Panc1 (cell line): ENCODE results near the gene GYPC. TPM values are rescaled to one million over a fixed set of nuclear protein-coding genes. Genes with fewer than 3 reads are reported as not detected.
"Not testable (repeated sequence)": the region's sequence is repeated elsewhere in the genome, so short reads cannot be mapped to it uniquely, and the experiment has no call there.

Source experiments
- ATAC-seq: fragments of 200-7000 bp; cut with Tn5 transposase; 2 replicates; pipeline ENCODE4 v1.9.1; 2020; ENCODE audit warnings: mild to moderate bottlenecking, moderate library complexity
- BruUV-seq: library from RNA; stranded (reverse); fragments of 400-500 nt; replicated peaks from 2 replicates; lab custom pipeline; 2021; lab: Mats Ljungman, UMichigan
- CTCF ChIA-PET: fragments of 300-600 bp; sonication (Branson Sonifier 250); formaldehyde crosslinking; loops from one replicate; lab custom pipeline; 2022; ENCODE audit warnings: antibody characterized with exemption; lab: Charles Lee
- POLR2A ChIA-PET: fragments of 300-600 bp; sonication (Branson Sonifier 250); formaldehyde crosslinking; loops from one replicate; lab custom pipeline; 2022; ENCODE audit warnings: antibody characterized with exemption; lab: Charles Lee
- DNase-seq: peaks from one replicate; pipeline ENCODE4 v3.0.0-alpha.2; 2010; ENCODE audit warnings: low read depth, low spot score
- H3K27ac ChIP-seq: 2 replicates; pipeline ENCODE4 v1.5.1; 2011; ENCODE audit warnings: mild to moderate bottlenecking, low read length, inconsistent platforms
- H3K27me3 ChIP-seq: fragments of 200-500 bp; sonication (Bioruptor generic); 2 replicates; pipeline ENCODE4 v1.6.0; 2014; ENCODE audit warnings: low read length, inconsistent platforms; ENCODE audit not compliant: control insufficient read depth, insufficient read depth
- H3K36me3 ChIP-seq: fragments of 200-500 bp; sonication (Bioruptor generic); 2 replicates; pipeline ENCODE4 v1.5.1; 2014; ENCODE audit warnings: inconsistent platforms, mild to moderate bottlenecking, low read length, moderate library complexity; ENCODE audit not compliant: control insufficient read depth, insufficient read depth
- H3K4me1 ChIP-seq: 2 replicates; pipeline ENCODE4 v1.5.1; 2011; ENCODE audit warnings: inconsistent platforms, mild to moderate bottlenecking, low read length, moderate library complexity; ENCODE audit not compliant: control insufficient read depth, insufficient read depth
- H3K4me3 ChIP-seq, 2 experiments: 2 replicates each; pipeline ENCODE4 v1.5.1; 2011 to 2012; ENCODE audit warnings: low read depth in 2 of 2, low read length in 2 of 2, mild to moderate bottlenecking in 2 of 2, inconsistent platforms in 1 of 2, moderate library complexity in 1 of 2
- H3K9me3 ChIP-seq: fragments of 200-500 bp; sonication (Bioruptor generic); 2 replicates; pipeline ENCODE4 v1.5.1; 2014; ENCODE audit warnings: low read depth, mild to moderate bottlenecking, inconsistent platforms, low read length, moderate library complexity; ENCODE audit not compliant: control insufficient read depth, insufficient read depth
- POLR2AphosphoS5 ChIP-seq: IDR thresholded peaks from 2 replicates; pipeline ENCODE4 v1.6.1; 2012; ENCODE audit warnings: mild to moderate bottlenecking, low read depth, low read length, moderate library complexity
- REST ChIP-seq, 2 experiments: IDR thresholded peaks; 2 replicates each; pipeline ENCODE4 v1.6.1; 2011 to 2012; ENCODE audit warnings: low read depth in 2 of 2, control low read depth in 1 of 2, low read length in 1 of 2, mild to moderate bottlenecking in 1 of 2, moderate library complexity in 1 of 2; ENCODE audit not compliant: insufficient read depth in 1 of 2
- SIN3A ChIP-seq: IDR thresholded peaks from 2 replicates; pipeline ENCODE4 v1.6.1; 2012; ENCODE audit warnings: low read depth, mild to moderate bottlenecking, low read length, moderate library complexity, borderline replicate concordance; ENCODE audit not compliant: insufficient read depth
- TCF7L2 ChIP-seq: IDR thresholded peaks from 2 replicates; pipeline ENCODE4 v1.6.1; 2011; ENCODE audit warnings: mild to moderate bottlenecking, low read depth, low read length, inconsistent platforms
- in situ Hi-C: cut with HindIII; loops from 2 replicates; pipeline ENCODE4 v1.10.0; 2016; ENCODE audit warnings: low sequenced_read_pairs, low pct_unique_long_range_greater_than_20kb
- intact Hi-C: fragments of 100-400 bp; cut with micrococcal nuclease; formaldehyde crosslinking; loops from one replicate; pipeline ENCODE4 v1.10.0; 2022; ENCODE audit not compliant: unreplicated experiment
- total RNA-seq: library from RNA; stranded (reverse); gene quantifications from one replicate; pipeline ENCODE4 v1.2.1, GENCODE V29; 2021; ENCODE audit not compliant: unreplicated experiment
- TF ChIP-seq, protein P1 (sequence below): fragments of 450-650 bp; IDR thresholded peaks from 2 replicates; pipeline ENCODE4 v1.5.1; 2017; ENCODE audit warnings: mild to moderate bottlenecking

Gene GYPC
- total RNA-seq, 1 experiment from 2014 or later, result 0.57 TPM

DNA sequence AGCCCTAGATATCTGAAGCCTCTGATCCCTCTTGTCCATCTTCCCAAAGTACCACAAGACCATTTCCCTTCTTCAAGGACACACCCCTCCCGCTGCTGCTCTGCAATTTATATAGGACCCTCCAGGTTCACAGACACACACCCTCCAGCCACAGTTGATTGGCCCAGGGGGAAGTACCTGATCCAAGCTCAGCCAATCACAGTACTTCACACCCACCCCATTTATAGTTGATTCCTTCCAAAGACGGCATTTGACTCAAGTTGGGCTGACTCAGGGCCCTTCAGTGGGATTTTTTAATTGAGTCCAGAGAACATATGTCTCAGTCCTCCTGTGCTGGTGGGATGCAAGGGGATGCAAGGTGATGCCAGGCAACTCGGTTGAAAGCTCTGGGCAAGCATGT, 59.2 kb downstream of the GYPC start:
- in situ Hi-C loops (no loop called here), intact Hi-C loops (no loop called here)
- BruUV-seq, result no TSS peak
- no peak for DNase-seq
- no peaks in the 10 kb centered on the region for H3K9me3 ChIP-seq
- no peaks in the 10 kb centered on the region for H3K4me1 ChIP-seq
- ATAC-seq, result no peak
- POLR2A ChIA-PET, result no interaction called here
- H3K4me3 ChIP-seq, result no peak overlapping the region
- H3K36me3 ChIP-seq, result no peaks in the 10 kb centered on the region
- H3K27ac ChIP-seq, result no peak overlapping the region
- H3K27me3 ChIP-seq, result peaks cover 3% of the 10 kb centered on the region; the same call in 1 of the 2 replicates
- no peak for TF ChIP-seq POLR2AphosphoS5
- TF ChIP-seq, protein P1, sequence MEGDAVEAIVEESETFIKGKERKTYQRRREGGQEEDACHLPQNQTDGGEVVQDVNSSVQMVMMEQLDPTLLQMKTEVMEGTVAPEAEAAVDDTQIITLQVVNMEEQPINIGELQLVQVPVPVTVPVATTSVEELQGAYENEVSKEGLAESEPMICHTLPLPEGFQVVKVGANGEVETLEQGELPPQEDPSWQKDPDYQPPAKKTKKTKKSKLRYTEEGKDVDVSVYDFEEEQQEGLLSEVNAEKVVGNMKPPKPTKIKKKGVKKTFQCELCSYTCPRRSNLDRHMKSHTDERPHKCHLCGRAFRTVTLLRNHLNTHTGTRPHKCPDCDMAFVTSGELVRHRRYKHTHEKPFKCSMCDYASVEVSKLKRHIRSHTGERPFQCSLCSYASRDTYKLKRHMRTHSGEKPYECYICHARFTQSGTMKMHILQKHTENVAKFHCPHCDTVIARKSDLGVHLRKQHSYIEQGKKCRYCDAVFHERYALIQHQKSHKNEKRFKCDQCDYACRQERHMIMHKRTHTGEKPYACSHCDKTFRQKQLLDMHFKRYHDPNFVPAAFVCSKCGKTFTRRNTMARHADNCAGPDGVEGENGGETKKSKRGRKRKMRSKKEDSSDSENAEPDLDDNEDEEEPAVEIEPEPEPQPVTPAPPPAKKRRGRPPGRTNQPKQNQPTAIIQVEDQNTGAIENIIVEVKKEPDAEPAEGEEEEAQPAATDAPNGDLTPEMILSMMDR, result no peak
- no peak for TF ChIP-seq TCF7L2
- TF ChIP-seq SIN3A, result no peak
- TF ChIP-seq REST (IDR thresholded peaks at IDR 0.05; ENCODE audit: insufficient read depth in 1 of 2, low read depth in 2 of 2, low read length in 1 of 2), result no peak
- CTCF ChIA-PET, result no interaction called here

DNA sequence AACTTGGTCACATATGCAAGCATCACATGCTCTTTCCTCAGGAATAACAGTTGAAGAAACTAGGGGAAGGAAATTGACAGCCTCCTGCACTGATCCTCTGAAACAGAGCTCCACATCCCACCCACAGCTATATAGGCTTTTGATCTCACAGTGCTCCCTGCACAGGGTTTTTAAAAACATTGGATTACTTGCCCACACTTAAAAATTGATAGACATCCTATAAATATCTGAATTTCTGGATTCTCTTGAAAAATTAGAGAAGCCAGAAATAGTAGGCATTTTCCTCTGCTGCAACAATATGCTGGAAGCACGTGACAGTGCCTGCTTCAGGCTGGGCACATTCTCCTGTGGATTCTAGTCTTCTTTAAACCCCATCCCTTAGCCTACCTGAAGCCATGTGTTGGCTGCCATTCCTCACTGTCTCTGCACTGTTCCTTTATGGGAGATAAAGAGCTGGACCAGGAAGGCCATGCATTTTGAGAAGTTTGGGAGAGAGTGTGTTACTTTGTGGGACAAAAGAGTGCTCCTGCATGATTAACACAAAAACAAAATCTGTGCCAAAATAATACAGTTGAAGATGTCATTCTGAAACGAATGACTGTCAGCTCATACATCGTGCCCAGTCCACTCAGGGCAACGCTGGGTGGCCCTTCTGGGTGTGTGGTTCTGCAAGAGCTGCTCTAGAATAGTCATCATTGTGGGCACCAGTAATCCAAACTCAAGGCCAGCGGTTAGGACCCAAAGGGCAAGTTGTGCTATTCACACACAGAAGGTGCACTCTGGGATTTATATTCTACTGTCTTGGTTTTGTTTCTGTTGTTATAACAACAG, 59.8 kb downstream of the GYPC start:
- TF ChIP-seq SIN3A (no peak), POLR2AphosphoS5 (no peak), TCF7L2 (no peak), REST (IDR thresholded peaks at IDR 0.05; ENCODE audit: insufficient read depth in 1 of 2, low read depth in 2 of 2, low read length in 1 of 2) (no peak)
- TF ChIP-seq, protein P1, result no peak
- ChIA-PET CTCF (no interaction called here), POLR2A (no interaction called here)
- no peak for DNase-seq
- Histone ChIP-seq H3K9me3 (no peaks in the 10 kb centered on the region), H3K36me3 (no peaks in the 10 kb centered on the region), H3K27me3 (peaks cover 3% of the 10 kb centered on the region; the same call in 1 of the 2 replicates), H3K4me3 (no peak overlapping the region), H3K27ac (no peak overlapping the region), H3K4me1 (no peaks in the 10 kb centered on the region)
- no TSS peak for BruUV-seq
- intact Hi-C loops, result no loop called here
- no peak for ATAC-seq
- in situ Hi-C loops, result no loop called here

DNA sequence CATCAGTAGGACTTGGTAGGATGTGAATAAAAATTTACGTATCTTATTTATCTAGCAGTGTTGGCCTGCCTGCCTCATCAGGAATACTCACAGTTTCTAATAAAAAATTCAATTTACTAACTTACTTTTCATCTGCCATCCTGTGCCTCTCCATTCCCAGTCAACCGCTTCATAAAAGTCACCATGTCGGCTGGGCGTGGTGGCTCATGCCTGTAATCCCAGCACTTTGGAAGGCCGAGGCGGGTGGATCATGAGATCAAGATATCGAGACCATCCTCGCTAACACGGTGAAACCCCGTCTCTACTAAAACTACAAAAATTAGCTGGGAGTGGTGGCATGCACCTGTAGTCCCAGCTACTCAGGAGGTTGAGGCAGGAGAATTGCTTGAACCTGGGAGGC, 61.3 kb downstream of the GYPC start:
- in situ Hi-C loops, BruUV-seq: not testable (repeated sequence)

More for the DNA sequence above, 61.3 kb downstream of the GYPC start:
- H3K9me3 ChIP-seq, H3K4me1 ChIP-seq, H3K27ac ChIP-seq, CTCF ChIA-PET, H3K4me3 ChIP-seq, H3K36me3 ChIP-seq, ATAC-seq, DNase-seq, H3K27me3 ChIP-seq, intact Hi-C loops: not testable (repeated sequence)
- POLR2A ChIA-PET, result interaction anchor here (0.6 kb wide), 1 partner anchor 11 kb away, joined by 3 read pairs; no protein-coding TSS in a partner anchor
